ENCODE results near the gene TM4SF18. TPM values are rescaled to one million over a fixed set of nuclear protein-coding genes. Genes with fewer than 3 reads are reported as not detected.

TM4SF18 gene
- total RNA-seq, 1 donor from 2014 or later: 1.4 TPM

- DNase-seq (ENCODE audit: low read depth): no peak
- no peak for TF ChIP-seq CTCF (conservative IDR thresholded peaks at IDR 0.05; ENCODE audit: low read depth, low read length)
- H3K4me3 ChIP-seq (ENCODE audit: low read depth, low read length): no peak overlapping the region
Observed at GRCh38 chr3:149327156-149327555, 6.3 kb downstream of the TM4SF18 start.

GRCh38 chr3:149325581-149325980, 7.9 kb downstream of the TM4SF18 start:
- DNase-seq (ENCODE audit: low read depth): no peak
- TF ChIP-seq CTCF (conservative IDR thresholded peaks at IDR 0.05; ENCODE audit: low read depth, low read length): no peak
- H3K4me3 ChIP-seq (ENCODE audit: low read depth, low read length): no peak overlapping the region

GRCh38 chr3:149324332-149324731, 9.1 kb downstream of the TM4SF18 start:
- H3K4me3 ChIP-seq (ENCODE audit: low read depth, low read length): no peak overlapping the region
- no peak for DNase-seq (ENCODE audit: low read depth)
- no peak for TF ChIP-seq CTCF (conservative IDR thresholded peaks at IDR 0.05; ENCODE audit: low read depth, low read length)

GRCh38 chr3:149321640-149322039, 11.8 kb downstream of the TM4SF18 start:
- H3K4me3 ChIP-seq (ENCODE audit: low read depth, low read length): no peak overlapping the region
- no peak for TF ChIP-seq CTCF (conservative IDR thresholded peaks at IDR 0.05; ENCODE audit: low read depth, low read length)
- no peak for DNase-seq (ENCODE audit: low read depth)

- TF ChIP-seq CTCF (conservative IDR thresholded peaks at IDR 0.05; ENCODE audit: low read depth, low read length): no peak
- no peak for DNase-seq (ENCODE audit: low read depth)
- H3K4me3 ChIP-seq (ENCODE audit: low read depth, low read length): no peak overlapping the region
Observed at GRCh38 chr3:149321136-149321535, 12.3 kb downstream of the TM4SF18 start.

- no peak for TF ChIP-seq CTCF (conservative IDR thresholded peaks at IDR 0.05; ENCODE audit: low read depth, low read length)
- no peak for DNase-seq (ENCODE audit: low read depth)
- no peak overlapping the region for H3K4me3 ChIP-seq (ENCODE audit: low read depth, low read length)
Observed at GRCh38 chr3:149319750-149320149, 13.7 kb downstream of the TM4SF18 start.

- TF ChIP-seq CTCF (conservative IDR thresholded peaks at IDR 0.05; ENCODE audit: low read depth, low read length): no peak
- H3K4me3 ChIP-seq (ENCODE audit: low read depth, low read length): no peak overlapping the region
- DNase-seq (ENCODE audit: low read depth): no peak
Observed at GRCh38 chr3:149317072-149317471, 16.4 kb downstream of the TM4SF18 start.

Measured in epithelial cell of proximal tubule (primary cell).